Calu3 (cell line): ENCODE data around the gene FRMPD2. TPM values are rescaled to one million over a fixed set of nuclear protein-coding genes. Genes with fewer than 3 reads are reported as not detected.

Experiments used
- BruUV-seq: library from RNA; stranded (reverse); fragments of 400-500 nt; replicated peaks from 2 replicates; lab custom pipeline; 2021; lab: Mats Ljungman, UMichigan
- CTCF ChIA-PET: fragments of 300-600 bp; sonication (Branson Sonifier 250); formaldehyde crosslinking; loops from one replicate; lab custom pipeline; 2022; ENCODE audit warnings: antibody characterized with exemption; lab: Charles Lee
- DNase-seq: peaks from one replicate; pipeline ENCODE4 v3.0.0; 2022
- H3K27ac Mint-ChIP-seq: one replicate; pipeline ENCODE4 v1.8.0; 2022; ENCODE audit warnings: mixed read lengths; ENCODE audit not compliant: unreplicated experiment
- H3K27me3 Mint-ChIP-seq: one replicate; pipeline ENCODE4 v1.8.0; 2022; ENCODE audit warnings: mixed read lengths; ENCODE audit not compliant: unreplicated experiment
- H3K36me3 Mint-ChIP-seq: one replicate; pipeline ENCODE4 v1.8.0; 2022; ENCODE audit warnings: mild to moderate bottlenecking, moderate library complexity, mixed read lengths; ENCODE audit not compliant: insufficient read depth, unreplicated experiment
- H3K4me1 Mint-ChIP-seq: one replicate; pipeline ENCODE4 v1.8.0; 2022; ENCODE audit warnings: mild to moderate bottlenecking, low read depth, mixed read lengths; ENCODE audit not compliant: unreplicated experiment
- H3K4me3 Mint-ChIP-seq: one replicate; pipeline ENCODE4 v1.8.0; 2022; ENCODE audit warnings: mild to moderate bottlenecking, low read depth, moderate library complexity, mixed read lengths; ENCODE audit not compliant: unreplicated experiment
- H3K9me3 Mint-ChIP-seq: one replicate; pipeline ENCODE4 v1.8.0; 2022; ENCODE audit warnings: low read depth, mixed read lengths; ENCODE audit not compliant: unreplicated experiment
- CTCF ChIP-seq: fragments of 200-600 bp; IDR thresholded peaks from one replicate; pipeline ENCODE4 v1.8.0; 2022; ENCODE audit warnings: antibody characterized with exemption; ENCODE audit not compliant: unreplicated experiment
- intact Hi-C: fragments of 100-400 bp; cut with micrococcal nuclease; formaldehyde crosslinking; loops from one replicate; pipeline ENCODE4 v1.10.0; 2022; ENCODE audit not compliant: unreplicated experiment
- total RNA-seq: library from RNA; stranded (reverse); gene quantifications from 2 replicates; pipeline ENCODE4 v1.2.3, GENCODE V29; 2022

FRMPD2 gene
- total RNA-seq, 1 experiment from 2014 or later: 1.9 TPM

GRCh38 chr10:48216744-48217143 lies 57.8 kb downstream of the FRMPD2 start:
- no TSS peak for BruUV-seq
- Mint-ChIP-seq H3K27me3 (peaks cover 69% of the 10 kb centered on the region), H3K36me3 (no peaks in the 10 kb centered on the region), H3K4me3 (no peak overlapping the region), H3K9me3 (no peaks in the 10 kb centered on the region), H3K4me1 (no peaks in the 10 kb centered on the region), H3K27ac (no peak overlapping the region)
- DNase-seq: no peak
- intact Hi-C loops: no loop called here
- CTCF ChIA-PET: no interaction called here
- TF ChIP-seq CTCF: no peak

- intact Hi-C loops: no loop called here
- TF ChIP-seq CTCF: no peak
- Mint-ChIP-seq H3K4me3 (no peak overlapping the region), H3K27me3 (peaks cover 69% of the 10 kb centered on the region), H3K4me1 (no peaks in the 10 kb centered on the region), H3K27ac (no peak overlapping the region), H3K9me3 (no peaks in the 10 kb centered on the region), H3K36me3 (no peaks in the 10 kb centered on the region)
- DNase-seq: no peak
- BruUV-seq: no TSS peak
- CTCF ChIA-PET: interaction anchor here (1.0 kb wide), 1 partner anchor 224 kb away, joined by 3 read pairs; no protein-coding TSS in a partner anchor
Observed at GRCh38 chr10:48216204-48216505, 58.3 kb downstream of the FRMPD2 start.

DNA sequence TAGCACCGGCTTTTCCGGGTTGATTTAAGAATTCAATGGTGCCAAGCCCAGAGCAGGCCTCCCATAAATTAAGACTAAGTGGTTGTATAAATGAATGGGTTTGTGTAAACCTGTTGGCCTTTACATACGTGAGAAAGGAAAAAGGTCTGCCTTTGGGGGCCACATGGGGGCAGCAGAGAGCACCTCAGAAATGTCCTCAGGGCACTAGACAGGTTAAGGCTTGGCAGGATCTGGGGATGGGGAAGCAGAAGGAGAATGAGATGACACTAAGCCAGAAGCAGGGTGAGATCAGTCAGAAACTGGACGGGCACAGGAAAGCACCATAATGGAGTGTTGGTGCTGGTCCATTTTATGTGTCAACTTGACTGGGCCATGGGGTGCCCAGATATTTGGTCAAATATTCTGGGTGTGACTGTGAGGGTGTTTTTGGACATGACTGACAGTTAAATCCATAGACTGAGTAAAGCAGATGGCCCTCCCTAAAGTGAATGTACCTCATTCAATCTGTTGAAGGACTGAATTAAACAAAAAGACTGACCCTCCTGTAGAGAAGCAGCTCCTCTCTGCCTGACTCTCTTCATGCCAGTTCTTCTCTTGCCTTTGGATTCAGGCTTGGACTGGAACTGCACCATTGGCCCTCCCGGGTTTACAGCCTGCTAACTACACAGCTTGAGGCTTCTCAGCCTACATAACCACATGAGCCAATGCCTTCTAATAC lies 58.9 kb downstream of the FRMPD2 start:
- peak; percentile 73 for DNase-seq
- CTCF ChIA-PET: interaction anchor here (1.0 kb wide), 1 partner anchor 224 kb away, joined by 3 read pairs; no protein-coding TSS in a partner anchor
- no peak overlapping the region for H3K27ac Mint-ChIP-seq
- H3K36me3 Mint-ChIP-seq: no peaks in the 10 kb centered on the region
- peaks cover 69% of the 10 kb centered on the region for H3K27me3 Mint-ChIP-seq
- H3K4me1 Mint-ChIP-seq: no peaks in the 10 kb centered on the region
- no peaks in the 10 kb centered on the region for H3K9me3 Mint-ChIP-seq
- peak; percentile 73 for TF ChIP-seq CTCF
- BruUV-seq: no TSS peak
- H3K4me3 Mint-ChIP-seq: no peak overlapping the region
- intact Hi-C loops: loop anchor here (2.0 kb wide), 2 partner anchors 73 to 291 kb away; no protein-coding TSS in a partner anchor

DNA sequence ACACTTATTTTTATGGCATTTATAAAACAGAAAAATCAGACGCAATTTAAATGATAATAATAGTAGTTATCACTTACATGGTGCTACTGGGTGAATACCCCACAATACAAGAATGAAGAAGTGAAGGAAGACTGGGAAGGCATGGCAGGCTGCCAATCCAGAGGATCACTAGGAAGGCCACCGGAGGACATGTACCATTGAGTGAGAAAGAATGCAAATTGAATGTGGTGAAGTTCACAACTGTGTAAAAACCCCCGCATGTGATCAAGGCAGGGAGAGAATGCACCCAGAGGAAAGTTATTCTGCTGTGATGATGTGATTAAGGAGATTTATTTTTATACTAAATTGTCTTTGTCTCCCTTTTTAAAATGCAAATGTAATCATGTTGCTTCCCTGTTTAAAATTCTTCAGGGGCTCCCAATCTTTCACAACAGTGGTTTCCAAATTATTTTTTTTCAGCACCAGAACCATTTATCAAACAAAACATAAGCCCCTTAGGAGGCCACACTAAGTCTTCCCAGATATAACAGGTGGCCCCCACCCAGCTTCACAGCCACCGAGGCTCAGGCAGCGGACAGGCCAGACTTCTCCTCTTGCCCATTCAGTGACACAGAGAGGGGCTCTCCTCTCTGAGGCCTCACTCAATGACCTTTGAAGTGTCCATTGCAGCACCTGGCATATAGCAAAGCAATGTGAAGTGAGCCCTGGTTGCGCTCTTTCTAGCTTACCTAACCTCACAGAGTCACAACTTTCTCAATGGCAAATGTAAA lies 59.6 kb downstream of the FRMPD2 start:
- no peaks in the 10 kb centered on the region for H3K4me1 Mint-ChIP-seq
- TF ChIP-seq CTCF: no peak
- no peak overlapping the region for H3K4me3 Mint-ChIP-seq
- H3K27ac Mint-ChIP-seq: no peak overlapping the region
- no peaks in the 10 kb centered on the region for H3K36me3 Mint-ChIP-seq
- CTCF ChIA-PET: no interaction called here
- BruUV-seq: no TSS peak
- peaks cover 64% of the 10 kb centered on the region for H3K27me3 Mint-ChIP-seq
- no peaks in the 10 kb centered on the region for H3K9me3 Mint-ChIP-seq
- intact Hi-C loops: loop anchor here (2.0 kb wide), 2 partner anchors 74 to 292 kb away; no protein-coding TSS in a partner anchor
- DNase-seq: no peak
